ENCODE results near the gene VAV3.

VAV3 gene

GRCh38 chr1:107678993-107679392 is 286.0 kb downstream of the VAV3 start:
- DNase-seq (ENCODE audit: extremely low read depth, low read depth): no peak
- no peak for TF ChIP-seq CTCF (IDR thresholded peaks at IDR 0.05; ENCODE audit: low read depth, low read length)

GRCh38 chr1:107677697-107678096 is 287.3 kb downstream of the VAV3 start:
- no peak for DNase-seq (ENCODE audit: extremely low read depth, low read depth)
- no peak for TF ChIP-seq CTCF (IDR thresholded peaks at IDR 0.05; ENCODE audit: low read depth, low read length)

GRCh38 chr1:107674486-107674885 is 290.5 kb downstream of the VAV3 start:
- DNase-seq (ENCODE audit: extremely low read depth, low read depth): no peak
- no peak for TF ChIP-seq CTCF (IDR thresholded peaks at IDR 0.05; ENCODE audit: low read depth, low read length)

GRCh38 chr1:107673006-107673405 is 292.0 kb downstream of the VAV3 start:
- no peak for TF ChIP-seq CTCF (IDR thresholded peaks at IDR 0.05; ENCODE audit: low read depth, low read length)
- DNase-seq (ENCODE audit: extremely low read depth, low read depth): no peak

- TF ChIP-seq CTCF (IDR thresholded peaks at IDR 0.05; ENCODE audit: low read depth, low read length): no peak
- no peak for DNase-seq (ENCODE audit: extremely low read depth, low read depth)
These were observed 294.5 kb downstream of the VAV3 start for GRCh38 chr1:107670397-107671040.

- DNase-seq (ENCODE audit: extremely low read depth, low read depth): no peak
- TF ChIP-seq CTCF (IDR thresholded peaks at IDR 0.05; ENCODE audit: low read depth, low read length): no peak
These were observed 295.0 kb downstream of the VAV3 start for GRCh38 chr1:107669996-107670395.

- no peak for DNase-seq (ENCODE audit: extremely low read depth, low read depth)
- no peak for TF ChIP-seq CTCF (IDR thresholded peaks at IDR 0.05; ENCODE audit: low read depth, low read length)
These were observed 296.2 kb downstream of the VAV3 start for GRCh38 chr1:107668762-107669161.
